HEK293 (cell line): Measurements from ENCODE around the gene ZNF883.

ENCODE experiments used
- CTCF ChIP-seq: fragments of 450-650 bp; formaldehyde crosslinking; IDR thresholded peaks from 2 replicates; pipeline ENCODE4 v1.5.1; 2016; ENCODE audit warnings: missing biosample characterization, missing genetic modification characterization
- REST ChIP-seq: fragments of 450-650 bp; formaldehyde crosslinking; IDR thresholded peaks from 2 replicates; pipeline ENCODE4 v1.5.1; 2016; ENCODE audit warnings: missing biosample characterization, missing genetic modification characterization
- ZNF114 ChIP-seq: fragments of 450-650 bp; formaldehyde crosslinking; IDR thresholded peaks from 2 replicates; pipeline ENCODE4 v1.5.0; 2017; ENCODE audit warnings: missing biosample characterization, missing genetic modification characterization
- ZNF146 ChIP-seq: fragments of 450-650 bp; formaldehyde crosslinking; IDR thresholded peaks from 2 replicates; pipeline ENCODE4 v1.5.1; 2016; ENCODE audit warnings: missing biosample characterization, missing genetic modification characterization
- ZNF18 ChIP-seq: fragments of 450-650 bp; formaldehyde crosslinking; IDR thresholded peaks from 2 replicates; pipeline ENCODE4 v1.5.1; 2016; ENCODE audit warnings: missing biosample characterization, missing genetic modification characterization
- ZNF292 ChIP-seq: fragments of 450-650 bp; formaldehyde crosslinking; IDR thresholded peaks from 2 replicates; pipeline ENCODE4 v1.5.1; 2016; ENCODE audit warnings: low read depth, missing biosample characterization, missing genetic modification characterization, borderline replicate concordance
- ZNF639 ChIP-seq: fragments of 450-650 bp; formaldehyde crosslinking; IDR thresholded peaks from 2 replicates; pipeline ENCODE4 v1.5.1; 2016; ENCODE audit warnings: missing biosample characterization, missing genetic modification characterization
- ZNF660 ChIP-seq: fragments of 450-650 bp; IDR thresholded peaks from 2 replicates; pipeline ENCODE4 v1.5.1; 2018; ENCODE audit warnings: missing biosample characterization, mild to moderate bottlenecking, missing genetic modification characterization
- ZNF768 ChIP-seq: fragments of 450-650 bp; formaldehyde crosslinking; IDR thresholded peaks from 2 replicates; pipeline ENCODE4 v1.5.1; 2018; ENCODE audit warnings: missing biosample characterization, mild to moderate bottlenecking, missing genetic modification characterization
- ZSCAN18 ChIP-seq: fragments of 450-650 bp; formaldehyde crosslinking; IDR thresholded peaks from 2 replicates; pipeline ENCODE4 v1.5.1; 2016; ENCODE audit warnings: missing biosample characterization, missing genetic modification characterization

- no peak for TF ChIP-seq CTCF (tag by site-specific recombination)
- no peak for TF ChIP-seq ZSCAN18 (tag by site-specific recombination)
- TF ChIP-seq ZNF292 (tag by site-specific recombination): no peak
- no peak for TF ChIP-seq ZNF768 (tag by site-specific recombination)
- no peak for TF ChIP-seq ZNF639 (tag by site-specific recombination)
- no peak for TF ChIP-seq ZNF146 (tag by site-specific recombination)
- no peak for TF ChIP-seq ZNF660 (tag by site-specific recombination)
- TF ChIP-seq ZNF114 (tag by site-specific recombination): no peak
- no peak for TF ChIP-seq REST (tag by site-specific recombination)
- no peak for TF ChIP-seq ZNF18 (tag by site-specific recombination)
Measured at GRCh38 chr9:112945620-112946208, 66.3 kb downstream of the ZNF883 start.
